ENCODE results near the gene APEH.

GRCh38 chr3:49703443-49703927 lies 29.3 kb downstream of the APEH start:
- TF ChIP-seq CEBPB (IDR thresholded peaks at IDR 0.05), result no peak
- no peak for TF ChIP-seq CREB1 (IDR thresholded peaks at IDR 0.05; ENCODE audit: low read depth)
- TF ChIP-seq REST (IDR thresholded peaks at IDR 0.05; ENCODE audit: low read depth), result no peak
- TF ChIP-seq EP300 (IDR thresholded peaks at IDR 0.05; ENCODE audit: borderline replicate concordance), result no peak
- no peak for TF ChIP-seq TEAD4 (IDR thresholded peaks at IDR 0.05)
- peak; percentile 74 for TF ChIP-seq RAD21 (IDR thresholded peaks at IDR 0.05; ENCODE audit: low read depth)
- TF ChIP-seq FOXM1 (IDR thresholded peaks at IDR 0.05; ENCODE audit: borderline replicate concordance, low read depth), result no peak
- TF ChIP-seq EGR1 (IDR thresholded peaks at IDR 0.05), result no peak
- no peak for TF ChIP-seq MAX (IDR thresholded peaks at IDR 0.05)
- TF ChIP-seq TAF1 (IDR thresholded peaks at IDR 0.05; ENCODE audit: low read depth), result no peak
- 0 out of 2 replicates have a peak, but pooled peaks have one; percentile 55 for TF ChIP-seq ZBTB7A (IDR thresholded peaks at IDR 0.05; ENCODE audit: low read depth)
- no peak for TF ChIP-seq YY1 (IDR thresholded peaks at IDR 0.05; ENCODE audit: low read depth)
- no peak for TF ChIP-seq NFIC (IDR thresholded peaks at IDR 0.05)
- TF ChIP-seq USF1 (IDR thresholded peaks at IDR 0.05), result no peak
